B cell (primary cell): ENCODE results near the gene PHF19. TPM values are rescaled to one million over a fixed set of nuclear protein-coding genes. Genes with fewer than 3 reads are reported as not detected.

Source experiments
- ATAC-seq: fragments of 200-7000 bp; cut with Tn5 transposase; one replicate; pipeline ENCODE4 v1.10.0; 2021; ENCODE audit warnings: low read depth, mild to moderate bottlenecking, moderate number of reproducible peaks, moderate library complexity
- CTCF ChIA-PET: fragments of 350-600 bp; sonication (Branson Sonifier 250); formaldehyde crosslinking; loops from one replicate; lab custom pipeline; 2021; ENCODE audit warnings: antibody characterized with exemption, inconsistent platforms; lab: Charles Lee
- POLR2A ChIA-PET: fragments of 350-600 bp; sonication (Branson Sonifier 250); formaldehyde crosslinking; loops from one replicate; lab custom pipeline; 2021; ENCODE audit warnings: antibody characterized with exemption; lab: Charles Lee
- DNase-seq: peaks from one replicate; pipeline ENCODE4 v3.0.0; 2013
- H2AFZ ChIP-seq: 2 replicates; pipeline ENCODE4 v1.6.1; 2012; ENCODE audit warnings: mild to moderate bottlenecking, low read depth, low read length; ENCODE audit not compliant: insufficient read depth, poor library complexity, severe bottlenecking
- H3K27ac ChIP-seq, 2 donors: 1 replicate in 1 of 2; 2 replicates in 1 of 2; pipeline ENCODE4 v1.5.1; 2012 to 2013; ENCODE audit warnings: low read length in 2 of 2, mild to moderate bottlenecking in 2 of 2, moderate library complexity in 1 of 2
- H3K27me3 ChIP-seq, 4 experiments: fragments of 200-600 bp in 1 of 4; sonication (generic) in 1 of 4; replicated peaks in 1 of 4; 1 replicate in 2 of 4; 2 replicates in 2 of 4; pipeline versions ENCODE4 v1.6.1 to v1.7.0; 2013 to 2016; ENCODE audit warnings: low read length in 3 of 4, mild to moderate bottlenecking in 2 of 4, mixed read lengths in 1 of 4, moderate library complexity in 1 of 4; ENCODE audit not compliant: insufficient read depth in 4 of 4, control insufficient read depth in 3 of 4; ENCODE audit errors: control extremely low read depth in 1 of 4
- H3K36me3 ChIP-seq, 2 experiments: replicated peaks in 1 of 2; 1 replicate in 1 of 2; 2 replicates in 1 of 2; pipeline versions ENCODE4 v1.6.1 to v1.7.1; 2013; ENCODE audit warnings: low read length in 1 of 2; ENCODE audit not compliant: insufficient read depth in 2 of 2, control insufficient read depth in 1 of 2; ENCODE audit errors: control extremely low read depth in 1 of 2, extremely low read depth in 1 of 2
- H3K4me1 ChIP-seq, 2 donors: fragments of 200-600 bp in 1 of 2; sonication (generic) in 1 of 2; 1 replicate in 1 of 2; 2 replicates in 1 of 2; pipeline versions ENCODE4 v1.5.1 to v1.6.1; 2013 to 2017; ENCODE audit warnings: low read length in 2 of 2; ENCODE audit not compliant: control insufficient read depth in 2 of 2, insufficient read depth in 2 of 2
- H3K4me2 ChIP-seq: replicated peaks from 2 replicates; pipeline ENCODE3; 2012; ENCODE audit warnings: mild to moderate bottlenecking, low read depth, low read length; ENCODE audit not compliant: poor library complexity, severe bottlenecking
- H3K4me3 ChIP-seq, 5 experiments: fragments of 200-600 bp in 1 of 5; sonication (generic) in 1 of 5; 1 replicate in 3 of 5; 2 replicates in 2 of 5; pipeline versions ENCODE4 v1.5.1 to v1.7.0; 2011 to 2016; ENCODE audit warnings: low read length in 4 of 5, mild to moderate bottlenecking in 4 of 5, low read depth in 2 of 5, control low read depth in 1 of 5, moderate library complexity in 1 of 5; ENCODE audit not compliant: insufficient read depth in 1 of 5; ENCODE audit errors: control extremely low read depth in 1 of 5, extremely low read depth in 1 of 5
- H3K79me2 ChIP-seq: fragments of 200-600 bp; sonication (generic); one replicate; pipeline ENCODE4 v1.6.0; 2016; ENCODE audit warnings: low read length; ENCODE audit not compliant: control insufficient read depth, insufficient read depth
- H3K9ac ChIP-seq: fragments of 200-600 bp; sonication (generic); 2 replicates; pipeline ENCODE4 v1.6.1; 2017; ENCODE audit warnings: mild to moderate bottlenecking, low read length, moderate library complexity
- H3K9me3 ChIP-seq, 3 donors: one replicate each; pipeline versions ENCODE4 v1.6.1 to v1.7.1; 2013; ENCODE audit warnings: low read length in 2 of 3; ENCODE audit not compliant: control insufficient read depth in 2 of 3, insufficient read depth in 1 of 3; ENCODE audit errors: control extremely low read depth in 1 of 3
- H4K20me1 ChIP-seq: 2 replicates; pipeline ENCODE4 v1.6.0; 2012; ENCODE audit warnings: mild to moderate bottlenecking, low read length; ENCODE audit not compliant: insufficient read depth, control insufficient read depth, poor library complexity, severe bottlenecking
- H3K27ac Mint-ChIP-seq: one replicate; pipeline ENCODE4 v1.8.0; 2021; ENCODE audit warnings: mixed read lengths
- H3K27me3 Mint-ChIP-seq: one replicate; pipeline ENCODE4 v1.8.0; 2021; ENCODE audit warnings: mixed read lengths
- H3K4me1 Mint-ChIP-seq: one replicate; pipeline ENCODE4 v1.8.0; 2021; ENCODE audit warnings: mixed read lengths
- H3K4me3 Mint-ChIP-seq: one replicate; pipeline ENCODE4 v1.8.0; 2021; ENCODE audit warnings: mixed read lengths
- H3K9me3 Mint-ChIP-seq: one replicate; pipeline ENCODE4 v1.8.0; 2022; ENCODE audit warnings: mixed read lengths; ENCODE audit not compliant: insufficient read depth
- CTCF ChIP-seq: fragments of 200-600 bp; IDR thresholded peaks from one replicate; pipeline ENCODE4 v1.8.0; 2022; ENCODE audit warnings: antibody characterized with exemption, mild to moderate bottlenecking
- EZH2 ChIP-seq: IDR thresholded peaks from 2 replicates; pipeline ENCODE4 v1.6.1; 2012; ENCODE audit warnings: borderline replicate concordance, low read depth, mild to moderate bottlenecking, moderate library complexity, low read length; ENCODE audit not compliant: insufficient read depth, poor library complexity, severe bottlenecking
- WGBS: methylation state at CpG from one replicate; pipeline ENCODE4 v1.1.5; 2013; ENCODE audit warnings: missing lambda C conversion rate; ENCODE audit not compliant: insufficient coverage; 5-methylcytosine and 5-hydroxymethylcytosine counted together
- intact Hi-C: fragments of 100-400 bp; cut with micrococcal nuclease; formaldehyde crosslinking; loops from one replicate; pipeline ENCODE4 v1.10.0; 2022
- polyA plus RNA-seq: library from polyadenylated mRNA; depleted of rRNA; stranded (reverse); fragments of >200 nt; gene quantifications from 2 replicates; pipeline ENCODE4 v1.2.3, GENCODE V29; 2012
- total RNA-seq, 2 donors: library from RNA; stranded (reverse); fragments of 120-200 nt in 1 of 2; gene quantifications; 1 replicate in 1 of 2; 2 replicates in 1 of 2; pipeline versions ENCODE4 v1.2.3 to v1.2.4, GENCODE V29; 2013 to 2022

PHF19 gene
- total and polyA plus RNA-seq, 2 donors (not counting 1 experiment from before 2014, with no cell fraction given), result 17.0 to 20.9 TPM

DNA sequence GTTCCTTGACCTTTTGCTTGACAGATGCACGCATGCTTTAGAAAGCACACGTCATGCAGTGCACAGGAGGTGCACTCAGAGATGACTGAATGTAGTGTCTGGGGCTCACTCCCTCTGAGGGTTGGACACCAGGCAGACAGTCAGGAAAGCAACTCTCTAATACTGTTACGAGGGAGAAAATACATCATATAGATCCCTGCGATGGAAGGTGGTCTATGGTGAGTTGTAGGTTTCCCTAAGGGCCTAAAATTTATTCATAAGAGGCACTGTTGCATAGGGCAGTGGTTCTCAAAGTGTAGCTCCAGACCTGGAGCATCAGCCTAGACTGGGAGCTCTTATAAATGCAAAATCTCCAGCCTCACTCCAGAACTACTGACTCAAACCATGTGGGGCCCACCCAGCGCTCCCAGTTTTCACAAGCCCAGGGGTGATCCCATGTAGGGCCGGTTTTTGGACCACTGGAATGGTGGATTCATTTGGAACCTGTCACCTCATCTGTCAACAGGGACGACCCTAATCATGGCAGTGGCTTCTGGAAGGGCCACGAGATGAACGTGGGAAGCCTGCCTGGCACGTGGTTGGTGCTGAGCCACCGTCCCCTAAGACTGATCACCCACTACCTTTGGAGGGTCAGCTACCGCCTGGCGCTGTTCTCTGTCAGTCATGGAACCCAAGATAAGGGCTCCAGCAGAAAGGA lies 16.8 kb upstream of the PHF19 start:
- H3K4me1 ChIP-seq, result peaks cover 48 to 49% of the 10 kb centered on the region in 2 donors
- intact Hi-C loops, result no loop called here
- H2AFZ ChIP-seq, result no peak overlapping the region
- no peaks in the 10 kb centered on the region for H3K79me2 ChIP-seq
- H3K4me3 Mint-ChIP-seq, result peak overlapping the region; percentile 71
- ChIA-PET CTCF (interaction anchor here (0.8 to 2.7 kb wide), 5 partner anchors 10 to 40 kb away, joined by 3 to 12 read pairs (median 3); no protein-coding TSS in a partner anchor), POLR2A (interaction anchor here (1.3 to 2.7 kb wide), 4 partner anchors 20 to 38 kb away, joined by 3 to 14 read pairs (median 9); partner anchors contain the start of gene TRAF1)
- H3K9me3 Mint-ChIP-seq, result no peaks in the 10 kb centered on the region
- WGBS, result 72% methylated on average over 4 of the region's 13 CpGs
- H3K4me3 ChIP-seq, result no peak overlapping the region
- H4K20me1 ChIP-seq, result peaks cover 6% of the 10 kb centered on the region
- peak; percentile 25 for ATAC-seq
- H3K36me3 ChIP-seq, result no peaks in the 10 kb centered on the region
- peak overlapping the region in 1 of 2 donors; percentile 30 for H3K27ac ChIP-seq
- H3K4me2 ChIP-seq, result peak overlapping the region; percentile 52
- no peaks in the 10 kb centered on the region for H3K9me3 ChIP-seq
- H3K9ac ChIP-seq, result no peak overlapping the region
- TF ChIP-seq CTCF, result no peak
- TF ChIP-seq EZH2, result no peak
- no peak for DNase-seq
- no peaks in the 10 kb centered on the region for H3K27me3 ChIP-seq
- peak overlapping the region; percentile 79 for H3K27ac Mint-ChIP-seq
- H3K4me1 Mint-ChIP-seq, result peaks cover 47% of the 10 kb centered on the region
- no peaks in the 10 kb centered on the region for H3K27me3 Mint-ChIP-seq
